ENCODE measurements around the gene UQCC2.

- no peak for TF ChIP-seq ZNF565 (CRISPR knock-in tag; conservative IDR thresholded peaks at IDR 0.05; ENCODE audit: low read depth)
- no peak for TF ChIP-seq ZNF70 (CRISPR knock-in tag; IDR thresholded peaks at IDR 0.05)
- TF ChIP-seq ZNF8 (CRISPR knock-in tag; IDR thresholded peaks at IDR 0.05): no peak
- TF ChIP-seq ZFP3 (CRISPR knock-in tag; IDR thresholded peaks at IDR 0.05): no peak
- TF ChIP-seq ZFP30 (CRISPR knock-in tag; IDR thresholded peaks at IDR 0.05): no peak
- no peak for TF ChIP-seq PATZ1 (CRISPR knock-in tag; IDR thresholded peaks at IDR 0.05; ENCODE audit: borderline replicate concordance)
- TF ChIP-seq CSDC2 (CRISPR knock-in tag; IDR thresholded peaks at IDR 0.05): no peak
- no peak for TF ChIP-seq ISL1 (CRISPR knock-in tag; IDR thresholded peaks at IDR 0.05)
- no peak for TF ChIP-seq RARB (CRISPR knock-in tag; IDR thresholded peaks at IDR 0.05)
- no peak for TF ChIP-seq POU6F1 (CRISPR knock-in tag; IDR thresholded peaks at IDR 0.05; ENCODE audit: borderline replicate concordance, low read depth)
- TF ChIP-seq ARNTL (CRISPR knock-in tag; IDR thresholded peaks at IDR 0.05; ENCODE audit: borderline replicate concordance, low read depth): no peak
- TF ChIP-seq TCF4 (CRISPR knock-in tag; IDR thresholded peaks at IDR 0.05; ENCODE audit: borderline replicate concordance): no peak
Observed at GRCh38 chr6:33689879-33690278, 21.6 kb downstream of the UQCC2 start.
